HepG2 (cell line): ENCODE results near the gene SYNGR2. TPM values are rescaled to one million over a fixed set of nuclear protein-coding genes. Genes with fewer than 3 reads are reported as not detected.

Experiments used
- MXD4 ChIP-seq: IDR thresholded peaks from 2 replicates; pipeline ENCODE4 v1.6.1; 2016; ENCODE audit warnings: mild to moderate bottlenecking, missing biosample characterization, missing genetic modification reagents
- NR2F1 ChIP-seq, 2 experiments: fragments of 450-650 bp in 1 of 2; formaldehyde crosslinking in 1 of 2; IDR thresholded peaks; 2 replicates each; pipeline versions ENCODE4 v1.5.0 to v1.6.1; 2016 to 2020; ENCODE audit warnings: mild to moderate bottlenecking in 1 of 2, missing compliant biosample characterization in 1 of 2, missing genetic modification reagents in 1 of 2, moderate library complexity in 1 of 2
- PHF8 ChIP-seq: sonication (generic); formaldehyde crosslinking; IDR thresholded peaks from 2 replicates; pipeline ENCODE4 v1.5.0; 2020; ENCODE audit warnings: missing genetic modification reagents
- POLR2G ChIP-seq: fragments of 200-400 bp; formaldehyde crosslinking; IDR thresholded peaks from 2 replicates; pipeline ENCODE4 v1.6.1; 2018; ENCODE audit warnings: mild to moderate bottlenecking, low read depth, low read length, moderate library complexity
- SMYD3 ChIP-seq: sonication (generic); formaldehyde crosslinking; IDR thresholded peaks from 2 replicates; pipeline ENCODE4 v1.8.1; 2023; ENCODE audit warnings: mild to moderate bottlenecking, missing genetic modification reagents
- SRF ChIP-seq: IDR thresholded peaks from 2 replicates; pipeline ENCODE4 v1.6.1; 2011; ENCODE audit warnings: mild to moderate bottlenecking, low read depth, low read length, moderate library complexity
- TP53 ChIP-seq: sonication (generic); formaldehyde crosslinking; conservative IDR thresholded peaks from 2 replicates; pipeline ENCODE4 v1.4.0; 2020; ENCODE audit warnings: missing genetic modification reagents
- ZMYM2 ChIP-seq: sonication (generic); formaldehyde crosslinking; IDR thresholded peaks from 2 replicates; pipeline ENCODE4 v1.8.0; 2022; ENCODE audit warnings: mild to moderate bottlenecking, missing genetic modification reagents
- ZNF468 ChIP-seq: sonication (generic); formaldehyde crosslinking; IDR thresholded peaks from 2 replicates; pipeline ENCODE4 v1.8.0; 2022; ENCODE audit warnings: mild to moderate bottlenecking, moderate library complexity, missing genetic modification reagents
- ZNF598 ChIP-seq: sonication (generic); formaldehyde crosslinking; IDR thresholded peaks from 2 replicates; pipeline ENCODE4 v1.5.1; 2020; ENCODE audit warnings: mild to moderate bottlenecking, missing genetic modification reagents, borderline replicate concordance
- ZNF790 ChIP-seq: sonication (generic); formaldehyde crosslinking; IDR thresholded peaks from 2 replicates; pipeline ENCODE4 v1.8.0; 2022; ENCODE audit warnings: missing genetic modification reagents, mild to moderate bottlenecking, borderline replicate concordance
- polyA plus RNA-seq, 8 experiments: library from polyadenylated mRNA; depleted of rRNA in 3 of 8; stranded (reverse) in 7 of 8; unstranded in 1 of 8; fragments of >200 nt; fragmentation: Illumina TruSeq in 4 of 8; extraction: Trizol in 4 of 8; gene quantifications; 2 replicates each; pipeline versions ENCODE4 v1.2.1 to v1.2.3, GENCODE V29; 2011 to 2016; ENCODE audit warnings: low read depth in 4 of 8, missing spikeins in 1 of 8, mixed read lengths in 1 of 8; ENCODE audit not compliant: insufficient read depth in 1 of 8
- total RNA-seq, 5 experiments: library from RNA; depleted of rRNA; stranded (reverse); fragments of >200 nt; fragmentation: Illumina TruSeq; extraction: Trizol; gene quantifications; 2 replicates each; pipeline ENCODE4 v1.2.3, GENCODE V29; 2016; ENCODE audit warnings: low read depth in 1 of 5
- TF ChIP-seq, protein P1 (sequence below): sonication (generic); formaldehyde crosslinking; IDR thresholded peaks from 2 replicates; pipeline ENCODE4 v1.5.1; 2020; ENCODE audit warnings: missing genetic modification reagents, mild to moderate bottlenecking, borderline replicate concordance
- TF ChIP-seq, protein P2 (sequence below): sonication (generic); formaldehyde crosslinking; IDR thresholded peaks from 2 replicates; pipeline ENCODE4 v1.5.1; 2020; ENCODE audit warnings: mild to moderate bottlenecking, missing genetic modification reagents, borderline replicate concordance
- TF ChIP-seq, protein P3 (sequence below): sonication (generic); formaldehyde crosslinking; conservative IDR thresholded peaks from 2 replicates; pipeline ENCODE4 v1.8.0; 2022; ENCODE audit warnings: missing genetic modification reagents
- TF ChIP-seq, protein P4 (sequence below): sonication (generic); formaldehyde crosslinking; IDR thresholded peaks from 2 replicates; pipeline ENCODE4 v1.5.0; 2020; ENCODE audit warnings: missing genetic modification reagents
- TF ChIP-seq, protein P5 (sequence below): sonication (generic); formaldehyde crosslinking; IDR thresholded peaks from 2 replicates; pipeline ENCODE4 v1.4.0; 2020; ENCODE audit warnings: mild to moderate bottlenecking, missing genetic modification reagents
- TF ChIP-seq, protein P6 (sequence below): sonication (generic); formaldehyde crosslinking; IDR thresholded peaks from 2 replicates; pipeline ENCODE4 v1.5.1; 2020; ENCODE audit warnings: mild to moderate bottlenecking, missing genetic modification reagents, borderline replicate concordance

Gene SYNGR2
- total and polyA plus RNA-seq, 2 of the 13 experiments (the other 11 are each of a cell fraction or from before 2014, with no cell fraction given): 46.7 to 170 TPM

DNA sequence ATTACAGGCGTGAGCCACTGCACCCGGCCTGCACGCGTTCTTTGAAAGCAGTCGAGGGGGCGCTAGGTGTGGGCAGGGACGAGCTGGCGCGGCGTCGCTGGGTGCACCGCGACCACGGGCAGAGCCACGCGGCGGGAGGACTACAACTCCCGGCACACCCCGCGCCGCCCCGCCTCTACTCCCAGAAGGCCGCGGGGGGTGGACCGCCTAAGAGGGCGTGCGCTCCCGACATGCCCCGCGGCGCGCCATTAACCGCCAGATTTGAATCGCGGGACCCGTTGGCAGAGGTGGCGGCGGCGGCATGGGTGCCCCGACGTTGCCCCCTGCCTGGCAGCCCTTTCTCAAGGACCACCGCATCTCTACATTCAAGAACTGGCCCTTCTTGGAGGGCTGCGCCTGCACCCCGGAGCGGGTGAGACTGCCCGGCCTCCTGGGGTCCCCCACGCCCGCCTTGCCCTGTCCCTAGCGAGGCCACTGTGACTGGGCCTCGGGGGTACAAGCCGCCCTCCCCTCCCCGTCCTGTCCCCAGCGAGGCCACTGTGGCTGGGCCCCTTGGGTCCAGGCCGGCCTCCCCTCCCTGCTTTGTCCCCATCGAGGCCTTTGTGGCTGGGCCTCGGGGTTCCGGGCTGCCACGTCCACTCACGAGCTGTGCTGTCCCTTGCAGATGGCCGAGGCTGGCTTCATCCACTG lies 45.8 kb downstream of the SYNGR2 start, which contains the start of gene BIRC5 (continued):
- peak; percentile 10; the same call in 1 of the 2 replicates for TF ChIP-seq ZNF790 (CRISPR knock-in tag)
- TF ChIP-seq, protein P1, sequence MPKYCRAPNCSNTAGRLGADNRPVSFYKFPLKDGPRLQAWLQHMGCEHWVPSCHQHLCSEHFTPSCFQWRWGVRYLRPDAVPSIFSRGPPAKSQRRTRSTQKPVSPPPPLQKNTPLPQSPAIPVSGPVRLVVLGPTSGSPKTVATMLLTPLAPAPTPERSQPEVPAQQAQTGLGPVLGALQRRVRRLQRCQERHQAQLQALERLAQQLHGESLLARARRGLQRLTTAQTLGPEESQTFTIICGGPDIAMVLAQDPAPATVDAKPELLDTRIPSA: peak; percentile 52; the same call in 1 of the 2 replicates
- peak; percentile 96 for TF ChIP-seq ZNF468 (CRISPR knock-in tag)
- TF ChIP-seq ZMYM2 (CRISPR knock-in tag): peak; percentile 93
- TF ChIP-seq, protein P2, sequence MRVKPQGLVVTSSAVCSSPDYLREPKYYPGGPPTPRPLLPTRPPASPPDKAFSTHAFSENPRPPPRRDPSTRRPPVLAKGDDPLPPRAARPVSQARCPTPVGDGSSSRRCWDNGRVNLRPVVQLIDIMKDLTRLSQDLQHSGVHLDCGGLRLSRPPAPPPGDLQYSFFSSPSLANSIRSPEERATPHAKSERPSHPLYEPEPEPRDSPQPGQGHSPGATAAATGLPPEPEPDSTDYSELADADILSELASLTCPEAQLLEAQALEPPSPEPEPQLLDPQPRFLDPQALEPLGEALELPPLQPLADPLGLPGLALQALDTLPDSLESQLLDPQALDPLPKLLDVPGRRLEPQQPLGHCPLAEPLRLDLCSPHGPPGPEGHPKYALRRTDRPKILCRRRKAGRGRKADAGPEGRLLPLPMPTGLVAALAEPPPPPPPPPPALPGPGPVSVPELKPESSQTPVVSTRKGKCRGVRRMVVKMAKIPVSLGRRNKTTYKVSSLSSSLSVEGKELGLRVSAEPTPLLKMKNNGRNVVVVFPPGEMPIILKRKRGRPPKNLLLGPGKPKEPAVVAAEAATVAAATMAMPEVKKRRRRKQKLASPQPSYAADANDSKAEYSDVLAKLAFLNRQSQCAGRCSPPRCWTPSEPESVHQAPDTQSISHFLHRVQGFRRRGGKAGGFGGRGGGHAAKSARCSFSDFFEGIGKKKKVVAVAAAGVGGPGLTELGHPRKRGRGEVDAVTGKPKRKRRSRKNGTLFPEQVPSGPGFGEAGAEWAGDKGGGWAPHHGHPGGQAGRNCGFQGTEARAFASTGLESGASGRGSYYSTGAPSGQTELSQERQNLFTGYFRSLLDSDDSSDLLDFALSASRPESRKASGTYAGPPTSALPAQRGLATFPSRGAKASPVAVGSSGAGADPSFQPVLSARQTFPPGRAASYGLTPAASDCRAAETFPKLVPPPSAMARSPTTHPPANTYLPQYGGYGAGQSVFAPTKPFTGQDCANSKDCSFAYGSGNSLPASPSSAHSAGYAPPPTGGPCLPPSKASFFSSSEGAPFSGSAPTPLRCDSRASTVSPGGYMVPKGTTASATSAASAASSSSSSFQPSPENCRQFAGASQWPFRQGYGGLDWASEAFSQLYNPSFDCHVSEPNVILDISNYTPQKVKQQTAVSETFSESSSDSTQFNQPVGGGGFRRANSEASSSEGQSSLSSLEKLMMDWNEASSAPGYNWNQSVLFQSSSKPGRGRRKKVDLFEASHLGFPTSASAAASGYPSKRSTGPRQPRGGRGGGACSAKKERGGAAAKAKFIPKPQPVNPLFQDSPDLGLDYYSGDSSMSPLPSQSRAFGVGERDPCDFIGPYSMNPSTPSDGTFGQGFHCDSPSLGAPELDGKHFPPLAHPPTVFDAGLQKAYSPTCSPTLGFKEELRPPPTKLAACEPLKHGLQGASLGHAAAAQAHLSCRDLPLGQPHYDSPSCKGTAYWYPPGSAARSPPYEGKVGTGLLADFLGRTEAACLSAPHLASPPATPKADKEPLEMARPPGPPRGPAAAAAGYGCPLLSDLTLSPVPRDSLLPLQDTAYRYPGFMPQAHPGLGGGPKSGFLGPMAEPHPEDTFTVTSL (CRISPR knock-in tag): no peak
- TF ChIP-seq, protein P3, sequence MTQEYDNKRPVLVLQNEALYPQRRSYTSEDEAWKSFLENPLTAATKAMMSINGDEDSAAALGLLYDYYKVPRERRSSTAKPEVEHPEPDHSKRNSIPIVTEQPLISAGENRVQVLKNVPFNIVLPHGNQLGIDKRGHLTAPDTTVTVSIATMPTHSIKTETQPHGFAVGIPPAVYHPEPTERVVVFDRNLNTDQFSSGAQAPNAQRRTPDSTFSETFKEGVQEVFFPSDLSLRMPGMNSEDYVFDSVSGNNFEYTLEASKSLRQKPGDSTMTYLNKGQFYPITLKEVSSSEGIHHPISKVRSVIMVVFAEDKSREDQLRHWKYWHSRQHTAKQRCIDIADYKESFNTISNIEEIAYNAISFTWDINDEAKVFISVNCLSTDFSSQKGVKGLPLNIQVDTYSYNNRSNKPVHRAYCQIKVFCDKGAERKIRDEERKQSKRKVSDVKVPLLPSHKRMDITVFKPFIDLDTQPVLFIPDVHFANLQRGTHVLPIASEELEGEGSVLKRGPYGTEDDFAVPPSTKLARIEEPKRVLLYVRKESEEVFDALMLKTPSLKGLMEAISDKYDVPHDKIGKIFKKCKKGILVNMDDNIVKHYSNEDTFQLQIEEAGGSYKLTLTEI (CRISPR knock-in tag): no peak
- peak; percentile 88; the same call in 1 of the 2 replicates for TF ChIP-seq SMYD3 (CRISPR knock-in tag)
- peak; percentile 95; the same call in 1 of the 2 replicates for TF ChIP-seq ZNF598 (CRISPR knock-in tag)
- peak; percentile 77; the same call in 1 of the 2 replicates for TF ChIP-seq TP53
- peak; percentile 100 for TF ChIP-seq MXD4 (CRISPR knock-in tag)
- TF ChIP-seq, protein P4, sequence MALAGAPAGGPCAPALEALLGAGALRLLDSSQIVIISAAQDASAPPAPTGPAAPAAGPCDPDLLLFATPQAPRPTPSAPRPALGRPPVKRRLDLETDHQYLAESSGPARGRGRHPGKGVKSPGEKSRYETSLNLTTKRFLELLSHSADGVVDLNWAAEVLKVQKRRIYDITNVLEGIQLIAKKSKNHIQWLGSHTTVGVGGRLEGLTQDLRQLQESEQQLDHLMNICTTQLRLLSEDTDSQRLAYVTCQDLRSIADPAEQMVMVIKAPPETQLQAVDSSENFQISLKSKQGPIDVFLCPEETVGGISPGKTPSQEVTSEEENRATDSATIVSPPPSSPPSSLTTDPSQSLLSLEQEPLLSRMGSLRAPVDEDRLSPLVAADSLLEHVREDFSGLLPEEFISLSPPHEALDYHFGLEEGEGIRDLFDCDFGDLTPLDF (CRISPR knock-in tag): peak; percentile 99
- TF ChIP-seq POLR2G: peak; percentile 72
- TF ChIP-seq NR2F1 (CRISPR knock-in tag; IDR thresholded peaks at IDR 0.05): no peak; a peak in 1 of 4 replicates
- TF ChIP-seq, protein P5, sequence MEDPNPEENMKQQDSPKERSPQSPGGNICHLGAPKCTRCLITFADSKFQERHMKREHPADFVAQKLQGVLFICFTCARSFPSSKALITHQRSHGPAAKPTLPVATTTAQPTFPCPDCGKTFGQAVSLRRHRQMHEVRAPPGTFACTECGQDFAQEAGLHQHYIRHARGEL (CRISPR knock-in tag): no peak
- peak; percentile 91 for TF ChIP-seq PHF8
- TF ChIP-seq SRF: peak; percentile 81; the same call in 1 of the 2 replicates
- TF ChIP-seq, protein P6, sequence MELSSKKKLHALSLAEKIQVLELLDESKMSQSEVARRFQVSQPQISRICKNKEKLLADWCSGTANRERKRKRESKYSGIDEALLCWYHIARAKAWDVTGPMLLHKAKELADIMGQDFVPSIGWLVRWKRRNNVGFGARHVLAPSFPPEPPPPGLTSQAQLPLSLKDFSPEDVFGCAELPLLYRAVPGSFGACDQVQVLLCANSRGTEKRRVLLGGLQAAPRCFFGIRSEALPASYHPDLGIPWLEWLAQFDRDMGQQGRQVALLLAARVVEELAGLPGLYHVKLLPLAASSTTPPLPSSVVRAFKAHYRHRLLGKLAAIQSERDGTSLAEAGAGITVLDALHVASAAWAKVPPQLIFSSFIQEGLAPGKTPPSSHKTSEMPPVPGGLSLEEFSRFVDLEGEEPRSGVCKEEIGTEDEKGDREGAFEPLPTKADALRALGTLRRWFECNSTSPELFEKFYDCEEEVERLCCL: peak; percentile 62; the same call in 1 of the 2 replicates
